Measurements from ENCODE around the gene UBXN6. TPM values are rescaled to one million over a fixed set of nuclear protein-coding genes. Genes with fewer than 3 reads are reported as not detected.

Gene UBXN6
- total RNA-seq, 4 donors from 2014 or later, result 72.2 to 314 (median 132) TPM

DNA sequence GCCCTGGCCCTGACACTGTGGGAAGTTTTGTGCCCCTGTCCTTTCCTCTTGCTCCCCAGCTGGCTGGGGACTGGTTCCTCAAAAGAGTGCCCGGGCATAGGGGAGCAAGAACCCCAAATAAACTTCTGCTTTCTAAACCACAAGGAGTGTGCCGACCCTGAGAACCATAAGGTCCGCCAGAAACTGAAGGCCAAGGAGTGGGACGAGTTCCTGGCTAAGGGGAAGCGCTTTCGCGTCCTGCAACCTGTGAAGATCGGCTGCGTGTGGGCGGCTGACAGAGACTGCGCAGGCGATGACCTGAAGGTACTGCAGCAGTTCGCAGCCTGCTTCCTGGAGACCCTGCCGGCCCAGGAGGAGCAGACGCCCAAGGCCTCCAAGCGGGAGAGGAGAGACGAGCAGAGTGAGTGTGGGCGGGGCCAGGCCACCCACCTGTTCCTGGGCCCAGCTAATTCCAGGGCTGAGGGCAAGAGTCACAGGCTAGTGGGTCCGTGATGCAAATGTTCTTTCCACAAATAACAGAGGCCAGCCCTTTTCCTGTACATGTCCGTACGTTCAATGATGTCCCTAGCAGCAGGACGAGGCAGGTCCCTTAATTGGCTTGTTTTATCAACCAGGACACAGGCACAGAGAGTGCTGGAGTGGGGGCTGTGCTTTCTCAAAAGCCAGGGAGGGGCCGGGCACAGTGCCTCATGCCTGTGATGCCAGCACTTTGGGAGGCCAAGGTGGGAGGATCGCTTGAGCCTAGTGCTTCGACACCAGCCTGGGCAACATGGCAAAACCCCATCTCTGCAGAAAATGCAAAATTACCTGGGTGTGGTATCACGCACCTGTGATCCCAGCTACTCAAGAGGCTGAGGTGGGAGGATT lies 25.6 kb downstream of the UBXN6 start:
- in situ Hi-C loops (cut with MboI; ENCODE audit: low pct_ligation_motif_present in 1 of 4, low pct_unique_long_range_greater_than_20kb in 1 of 4, low sequenced_read_pairs in 3 of 4), result no loop called here
- H3K9me3 ChIP-seq, result no peaks in the 10 kb centered on the region
- no peak for DNase-seq

GRCh38 chr19:4431296-4431695 lies 26.3 kb downstream of the UBXN6 start:
- in situ Hi-C loops (cut with MboI; ENCODE audit: low pct_ligation_motif_present in 1 of 4, low pct_unique_long_range_greater_than_20kb in 1 of 4, low sequenced_read_pairs in 3 of 4), result no loop called here
- Histone ChIP-seq H3K4me1 (no peaks in the 10 kb centered on the region), H3K4me3 (no peak overlapping the region), H3K27me3 (no peaks in the 10 kb centered on the region), H3K36me3 (peaks cover 0 to 5% (median 2%) of the 10 kb centered on the region in 4 donors), H3K9me3 (no peaks in the 10 kb centered on the region), H3K27ac (peak overlapping the region in 1 of 4 donors; percentile 55)
- intact Hi-C loops (cut with DNase I; ENCODE audit: low total_unique reads), result loop anchor here (10.0 kb wide), 1 partner anchor 164 kb away; no protein-coding TSS in a partner anchor
- 86% methylated on average over 9 of the region's 9 CpGs; no CpG with 5 or more reads in 1 of the 2 donors for WGBS, 2 donors (ENCODE audit: low coverage in 1 of 2)
- TF ChIP-seq POLR2A (IDR thresholded peaks at IDR 0.05), result no peak
- TF ChIP-seq EP300 (IDR thresholded peaks at IDR 0.05; ENCODE audit: low read depth), result no peak
- no peak for TF ChIP-seq POLR2AphosphoS5 (IDR thresholded peaks at IDR 0.05)
- TF ChIP-seq, protein P1, sequence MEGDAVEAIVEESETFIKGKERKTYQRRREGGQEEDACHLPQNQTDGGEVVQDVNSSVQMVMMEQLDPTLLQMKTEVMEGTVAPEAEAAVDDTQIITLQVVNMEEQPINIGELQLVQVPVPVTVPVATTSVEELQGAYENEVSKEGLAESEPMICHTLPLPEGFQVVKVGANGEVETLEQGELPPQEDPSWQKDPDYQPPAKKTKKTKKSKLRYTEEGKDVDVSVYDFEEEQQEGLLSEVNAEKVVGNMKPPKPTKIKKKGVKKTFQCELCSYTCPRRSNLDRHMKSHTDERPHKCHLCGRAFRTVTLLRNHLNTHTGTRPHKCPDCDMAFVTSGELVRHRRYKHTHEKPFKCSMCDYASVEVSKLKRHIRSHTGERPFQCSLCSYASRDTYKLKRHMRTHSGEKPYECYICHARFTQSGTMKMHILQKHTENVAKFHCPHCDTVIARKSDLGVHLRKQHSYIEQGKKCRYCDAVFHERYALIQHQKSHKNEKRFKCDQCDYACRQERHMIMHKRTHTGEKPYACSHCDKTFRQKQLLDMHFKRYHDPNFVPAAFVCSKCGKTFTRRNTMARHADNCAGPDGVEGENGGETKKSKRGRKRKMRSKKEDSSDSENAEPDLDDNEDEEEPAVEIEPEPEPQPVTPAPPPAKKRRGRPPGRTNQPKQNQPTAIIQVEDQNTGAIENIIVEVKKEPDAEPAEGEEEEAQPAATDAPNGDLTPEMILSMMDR (IDR thresholded peaks at IDR 0.05), result no peak
- DNase-seq, result no peak

More for the DNA sequence above, 25.6 kb downstream of the UBXN6 start:
- H3K27me3 ChIP-seq, result no peaks in the 10 kb centered on the region
- 81 to 100% methylated on average over 1 to 25 of the region's 26 CpGs for WGBS, 2 donors (ENCODE audit: low coverage in 1 of 2)
- no peaks in the 10 kb centered on the region for H3K4me1 ChIP-seq
- no peak overlapping the region for H3K4me3 ChIP-seq
- intact Hi-C loops (cut with DNase I; ENCODE audit: low total_unique reads), result loop anchor here (10.0 kb wide), 1 partner anchor 163 kb away; no protein-coding TSS in a partner anchor
- H3K27ac ChIP-seq, result peak overlapping the region in 1 of 4 donors; percentile 55
- peaks cover 0 to 5% (median 2%) of the 10 kb centered on the region in 4 donors for H3K36me3 ChIP-seq
- TF ChIP-seq EP300 (IDR thresholded peaks at IDR 0.05; ENCODE audit: low read depth), result no peak
- TF ChIP-seq, protein P1 (IDR thresholded peaks at IDR 0.05), result no peak
- TF ChIP-seq POLR2A (IDR thresholded peaks at IDR 0.05), result no peak
- TF ChIP-seq POLR2AphosphoS5 (IDR thresholded peaks at IDR 0.05), result no peak

DNA sequence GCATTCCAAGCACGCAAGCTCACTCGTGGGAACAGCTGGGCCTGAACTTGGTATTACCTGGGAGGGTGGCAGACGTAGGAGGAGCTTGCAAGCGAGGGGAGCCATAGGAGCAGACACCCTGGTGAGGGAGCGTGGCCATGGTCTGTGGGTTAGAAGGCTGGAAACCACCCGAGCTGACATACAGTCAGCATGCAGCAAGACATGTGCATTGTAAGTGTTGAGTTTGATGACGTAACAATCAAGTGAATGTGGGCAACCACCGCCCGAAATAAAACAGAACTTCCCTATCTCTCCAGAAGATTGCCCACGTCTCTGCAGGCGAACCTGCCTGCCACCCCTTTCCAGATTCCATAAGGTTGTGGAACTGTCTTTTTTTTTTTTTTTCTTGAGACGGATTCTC lies 26.8 kb downstream of the UBXN6 start:
- H3K27ac ChIP-seq, result peak overlapping the region in 1 of 4 donors; percentile 55
- in situ Hi-C loops (cut with MboI; ENCODE audit: low pct_ligation_motif_present in 1 of 4, low pct_unique_long_range_greater_than_20kb in 1 of 4, low sequenced_read_pairs in 3 of 4), result no loop called here
- DNase-seq, result no peak
- no peaks in the 10 kb centered on the region for H3K27me3 ChIP-seq
- intact Hi-C loops (cut with DNase I; ENCODE audit: low total_unique reads), result loop anchor here (10.0 kb wide), 1 partner anchor 164 kb away; no protein-coding TSS in a partner anchor
- WGBS, 2 donors (ENCODE audit: low coverage in 1 of 2), result 77 to 87% methylated on average over 7 to 12 of the region's 12 CpGs
- no peak overlapping the region for H3K4me3 ChIP-seq
- H3K9me3 ChIP-seq, result no peaks in the 10 kb centered on the region
- no peaks in the 10 kb centered on the region for H3K4me1 ChIP-seq
- H3K36me3 ChIP-seq, result peaks cover 0 to 5% (median 2%) of the 10 kb centered on the region in 4 donors
- TF ChIP-seq POLR2AphosphoS5 (IDR thresholded peaks at IDR 0.05), result no peak

DNA sequence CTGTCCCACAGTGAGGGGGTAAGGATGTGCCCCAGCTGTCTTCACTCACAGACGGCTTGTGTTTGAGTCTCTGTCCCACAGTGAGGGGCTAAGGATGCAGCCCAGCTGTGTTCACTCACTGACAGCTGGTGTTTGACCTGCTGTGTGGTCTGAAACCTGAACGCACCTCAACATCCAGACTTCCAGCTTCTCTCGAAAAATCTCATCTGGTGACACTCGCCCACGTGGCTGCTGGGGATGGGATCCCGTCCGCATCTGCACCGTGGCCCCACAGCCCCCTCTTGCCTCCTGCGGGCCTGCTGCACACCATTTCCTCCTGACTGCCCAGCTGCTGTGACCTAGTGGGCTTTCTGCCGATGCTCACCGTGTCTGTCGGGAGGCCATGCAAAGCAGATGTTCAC lies 27.8 kb downstream of the UBXN6 start:
- Histone ChIP-seq H3K27ac (no peak overlapping the region), H3K36me3 (peaks cover 0 to 5% (median 2%) of the 10 kb centered on the region in 4 donors), H3K27me3 (no peaks in the 10 kb centered on the region), H3K4me1 (no peaks in the 10 kb centered on the region), H3K9me3 (no peaks in the 10 kb centered on the region), H3K4me3 (no peak overlapping the region)
- no peak for DNase-seq
- WGBS, 2 donors (ENCODE audit: low coverage in 1 of 2), result 81 to 92% methylated on average over 5 to 12 of the region's 12 CpGs
- in situ Hi-C loops (cut with MboI; ENCODE audit: low pct_ligation_motif_present in 1 of 4, low pct_unique_long_range_greater_than_20kb in 1 of 4, low sequenced_read_pairs in 3 of 4) (no loop called here), intact Hi-C loops (cut with DNase I; ENCODE audit: low total_unique reads) (loop anchor here (10.0 kb wide), 1 partner anchor 165 kb away; no protein-coding TSS in a partner anchor)
- TF ChIP-seq POLR2AphosphoS5 (IDR thresholded peaks at IDR 0.05) (no peak), POLR2A (IDR thresholded peaks at IDR 0.05) (no peak), EP300 (IDR thresholded peaks at IDR 0.05; ENCODE audit: low read depth) (no peak)
- TF ChIP-seq, protein P1 (IDR thresholded peaks at IDR 0.05), result no peak
